ENCODE measurements around the gene HDAC7.

The HDAC7 gene

DNA sequence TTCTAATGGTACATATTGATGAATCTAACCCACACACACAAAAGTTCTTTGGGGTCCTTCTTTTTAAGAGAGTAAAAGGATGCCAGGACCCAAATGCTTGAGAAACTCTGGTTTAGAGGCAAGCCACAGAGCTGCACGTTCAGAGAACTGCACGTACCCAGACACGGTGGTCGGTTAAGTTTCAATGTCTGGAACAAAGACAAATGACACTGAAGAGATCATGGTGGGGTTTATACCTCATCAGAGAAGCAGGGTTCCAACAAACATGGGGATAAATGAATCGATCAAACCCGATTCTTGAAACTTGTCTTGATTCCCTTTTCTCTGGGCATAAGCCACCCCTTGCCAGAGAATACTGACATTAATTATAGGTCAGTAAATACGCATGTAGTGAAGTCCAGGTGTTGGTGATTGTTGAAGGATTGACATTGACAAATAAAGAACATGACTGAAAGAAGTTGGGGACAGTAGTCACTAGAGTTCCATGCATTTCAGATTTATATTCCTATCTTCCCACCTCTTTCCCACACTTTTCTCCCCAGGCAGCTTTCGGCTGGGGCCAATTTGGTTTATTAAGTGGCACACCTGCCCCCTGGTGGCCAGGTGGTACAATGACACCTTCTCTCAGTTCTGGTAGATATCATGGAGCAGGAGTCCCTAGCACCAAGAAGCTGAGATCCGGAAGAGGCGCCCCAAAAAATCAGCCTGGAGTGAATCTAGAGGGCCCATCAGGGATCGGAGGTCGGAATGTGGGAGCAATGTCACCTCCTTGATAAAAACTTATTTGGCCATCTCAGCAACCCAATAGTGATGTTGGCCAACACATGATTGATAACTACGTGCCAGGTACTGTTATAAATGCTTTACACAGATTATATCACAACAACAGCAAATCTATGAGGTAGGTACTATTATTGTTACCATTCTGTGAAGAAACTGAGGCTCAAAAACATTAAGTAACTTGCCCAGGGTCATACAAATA, 17.8 kb upstream of the HDAC7 start:
- peak; percentile 57 for DNase-seq (ENCODE audit: low read depth)
- no peak overlapping the region for H3K4me3 ChIP-seq (ENCODE audit: low read depth, low read length)
- in situ Hi-C loops (cut with HindIII; ENCODE audit: low sequenced_read_pairs) = no loop called here
- TF ChIP-seq, protein P1, sequence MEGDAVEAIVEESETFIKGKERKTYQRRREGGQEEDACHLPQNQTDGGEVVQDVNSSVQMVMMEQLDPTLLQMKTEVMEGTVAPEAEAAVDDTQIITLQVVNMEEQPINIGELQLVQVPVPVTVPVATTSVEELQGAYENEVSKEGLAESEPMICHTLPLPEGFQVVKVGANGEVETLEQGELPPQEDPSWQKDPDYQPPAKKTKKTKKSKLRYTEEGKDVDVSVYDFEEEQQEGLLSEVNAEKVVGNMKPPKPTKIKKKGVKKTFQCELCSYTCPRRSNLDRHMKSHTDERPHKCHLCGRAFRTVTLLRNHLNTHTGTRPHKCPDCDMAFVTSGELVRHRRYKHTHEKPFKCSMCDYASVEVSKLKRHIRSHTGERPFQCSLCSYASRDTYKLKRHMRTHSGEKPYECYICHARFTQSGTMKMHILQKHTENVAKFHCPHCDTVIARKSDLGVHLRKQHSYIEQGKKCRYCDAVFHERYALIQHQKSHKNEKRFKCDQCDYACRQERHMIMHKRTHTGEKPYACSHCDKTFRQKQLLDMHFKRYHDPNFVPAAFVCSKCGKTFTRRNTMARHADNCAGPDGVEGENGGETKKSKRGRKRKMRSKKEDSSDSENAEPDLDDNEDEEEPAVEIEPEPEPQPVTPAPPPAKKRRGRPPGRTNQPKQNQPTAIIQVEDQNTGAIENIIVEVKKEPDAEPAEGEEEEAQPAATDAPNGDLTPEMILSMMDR (IDR thresholded peaks at IDR 0.05; ENCODE audit: low read depth, low read length, missing control alignments) = peak; percentile 81

DNA sequence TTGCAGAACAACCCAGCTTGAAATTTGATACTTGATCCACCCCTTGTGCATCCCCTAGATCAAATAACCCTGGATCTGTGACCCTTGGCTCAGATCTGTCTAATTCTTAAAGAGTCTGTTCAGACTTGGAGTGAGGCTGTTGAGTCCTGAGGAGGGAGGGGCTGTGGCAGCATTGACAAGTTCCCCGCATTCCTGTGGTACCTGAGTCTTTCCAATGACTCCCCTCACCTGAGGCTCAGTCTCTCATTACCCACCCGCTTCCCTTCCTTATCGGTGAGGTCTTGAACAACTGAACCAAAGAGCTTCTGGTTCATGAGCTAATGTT, 16.1 kb upstream of the HDAC7 start:
- in situ Hi-C loops (cut with HindIII; ENCODE audit: low sequenced_read_pairs) = no loop called here
- no peak overlapping the region for H3K4me3 ChIP-seq (ENCODE audit: low read depth, low read length)
- TF ChIP-seq, protein P1 (IDR thresholded peaks at IDR 0.05; ENCODE audit: low read depth, low read length, missing control alignments) = no peak
- no peak for DNase-seq (ENCODE audit: low read depth)

DNA sequence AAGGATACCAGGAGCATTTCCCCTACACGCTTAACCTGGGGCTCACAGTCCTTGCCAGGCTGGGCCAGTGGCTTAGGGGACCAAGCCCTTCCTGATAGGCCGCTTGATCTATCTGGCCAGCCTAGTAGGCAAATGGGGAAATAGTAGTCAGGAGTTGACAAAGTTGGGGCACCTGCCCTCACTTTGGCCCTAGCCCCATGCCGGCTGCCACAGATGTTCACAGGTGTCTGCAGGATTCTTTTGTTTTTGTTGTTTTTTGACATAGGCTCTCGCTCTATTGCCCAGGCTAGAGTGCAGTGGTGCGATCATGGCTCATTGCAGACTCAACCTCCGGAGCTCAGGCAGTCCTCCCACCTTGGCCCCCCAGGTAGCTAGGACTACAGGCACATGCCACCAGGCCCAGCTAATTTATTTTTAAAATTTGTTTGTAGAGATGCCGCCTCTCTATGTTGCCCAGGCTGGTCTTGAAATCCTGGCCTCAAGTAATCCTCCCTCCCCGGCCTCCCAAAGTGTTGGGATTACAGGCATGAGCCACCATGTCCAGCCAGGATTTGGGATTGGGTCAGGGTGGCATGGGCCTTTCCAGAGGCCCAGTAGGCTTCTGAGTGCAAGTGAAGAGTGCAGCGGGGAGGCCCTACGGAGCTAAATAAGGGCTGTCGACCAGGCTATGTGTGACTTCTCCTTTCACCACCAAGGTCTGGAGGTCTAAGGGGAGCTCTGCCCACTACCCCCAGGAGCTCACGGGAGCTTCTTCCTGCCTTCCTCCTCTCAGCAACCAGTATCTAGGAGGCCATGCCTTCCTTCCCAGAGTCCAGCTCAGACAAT, 15.5 kb upstream of the HDAC7 start:
- in situ Hi-C loops (cut with HindIII; ENCODE audit: low sequenced_read_pairs) = no loop called here
- H3K4me3 ChIP-seq (ENCODE audit: low read depth, low read length) = no peak overlapping the region
- no peak for DNase-seq (ENCODE audit: low read depth)
- TF ChIP-seq, protein P1 (IDR thresholded peaks at IDR 0.05; ENCODE audit: low read depth, low read length, missing control alignments) = no peak

DNA sequence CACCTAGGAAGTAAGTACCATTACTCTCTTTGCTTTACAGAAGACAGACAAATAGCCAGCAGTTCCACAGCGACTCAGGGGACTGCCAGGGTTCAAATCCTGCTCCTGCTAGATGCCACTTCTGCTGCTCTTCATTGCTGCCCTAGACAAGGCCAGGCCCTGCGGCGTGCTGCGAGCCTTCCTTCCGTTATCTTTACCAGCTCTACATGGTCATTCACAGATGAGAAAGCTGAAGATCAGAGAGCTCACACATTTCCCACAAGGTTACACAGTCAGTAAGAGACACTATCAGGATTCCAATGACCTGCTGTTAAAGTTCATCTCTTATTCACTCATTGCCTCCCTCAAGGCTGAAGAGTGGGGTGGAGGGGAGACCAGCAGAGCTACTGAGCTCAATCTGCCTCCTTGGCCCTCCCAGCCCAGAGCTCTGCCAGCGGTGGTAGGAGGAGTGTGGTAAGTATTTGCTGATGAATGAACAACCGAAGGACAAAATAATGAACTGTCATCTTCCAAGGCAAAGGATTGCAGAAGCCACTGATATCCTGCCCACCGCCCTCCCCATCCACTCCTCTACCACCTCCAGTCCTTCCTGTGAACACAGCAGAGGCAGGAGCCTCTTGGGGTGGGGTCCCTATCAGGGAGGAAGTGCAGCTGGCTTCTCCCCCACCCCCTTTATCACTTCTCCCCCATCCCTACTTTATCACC, 14.6 kb upstream of the HDAC7 start:
- TF ChIP-seq, protein P1 (IDR thresholded peaks at IDR 0.05; ENCODE audit: low read depth, low read length, missing control alignments) = no peak
- no peak for DNase-seq (ENCODE audit: low read depth)
- in situ Hi-C loops (cut with HindIII; ENCODE audit: low sequenced_read_pairs) = no loop called here

DNA sequence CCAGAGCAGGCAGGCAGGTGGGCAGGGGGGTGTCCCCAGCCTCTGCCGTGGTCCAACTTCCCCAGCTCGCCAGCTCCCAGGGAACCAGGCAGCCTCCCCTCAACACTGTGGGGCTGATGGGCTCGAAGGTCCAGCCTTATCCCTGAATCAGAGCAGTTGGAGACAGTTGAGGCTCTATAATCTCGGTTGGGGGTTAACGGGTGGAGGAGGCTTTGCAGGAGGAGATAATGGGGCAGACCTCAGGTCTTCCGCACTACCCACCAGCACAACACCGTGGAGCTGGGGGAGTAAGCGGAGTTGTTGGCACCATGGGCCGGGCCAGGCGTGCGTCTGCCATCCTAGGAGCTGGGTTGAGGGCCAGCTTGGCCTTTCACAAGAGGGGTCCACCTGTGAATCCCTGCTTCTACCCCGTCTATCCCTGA, 13.9 kb upstream of the HDAC7 start:
- no peak overlapping the region for H3K4me3 ChIP-seq (ENCODE audit: low read depth, low read length)
- no peak for DNase-seq (ENCODE audit: low read depth)
- in situ Hi-C loops (cut with HindIII; ENCODE audit: low sequenced_read_pairs) = no loop called here

More for the DNA sequence above, 14.6 kb upstream of the HDAC7 start:
- H3K4me3 ChIP-seq (ENCODE audit: low read depth, low read length) = no peak overlapping the region

More for the DNA sequence above, 13.9 kb upstream of the HDAC7 start:
- TF ChIP-seq, protein P1 (IDR thresholded peaks at IDR 0.05; ENCODE audit: low read depth, low read length, missing control alignments) = no peak
